A549 (cell line): ENCODE data around the gene SNRPA1. TPM values are rescaled to one million over a fixed set of nuclear protein-coding genes. Genes with fewer than 3 reads are reported as not detected.
"Not testable (repeated sequence)": the region's sequence is repeated elsewhere in the genome, so short reads cannot be mapped to it uniquely, and the experiment has no call there.

Source experiments
- ATAC-seq, 2 experiments: fragments of 200-7000 bp in 1 of 2; fragments of >200 bp in 1 of 2; cut with Nextera tagmentation in 1 of 2; cut with Tn5 transposase in 1 of 2; 3 replicates each; pipeline versions ENCODE4 v1.8.0 to v1.9.1; 2018 to 2020; ENCODE audit warnings: mild to moderate bottlenecking in 1 of 2, moderate library complexity in 1 of 2
- CTCF ChIA-PET: fragments of 300-600 bp; sonication (Branson Sonifier 250); formaldehyde crosslinking; extraction: SDS; loops from one replicate; lab custom pipeline; 2021; ENCODE audit warnings: antibody characterized with exemption, inconsistent platforms; lab: Yijun Ruan, JAX
- POLR2A ChIA-PET: fragments of 350-600 bp; formaldehyde crosslinking; extraction: SDS; loops from one replicate; lab custom pipeline; 2021; ENCODE audit warnings: antibody characterized with exemption, inconsistent platforms; lab: Yijun Ruan, JAX
- DNase-seq, 2 experiments: peaks; one replicate each; pipeline versions ENCODE4 v3.0.0 to v3.0.0-alpha.2; 2011 to 2016; ENCODE audit warnings: low read depth in 1 of 2, low spot score in 1 of 2
- FAIRE-seq: peaks from 2 replicates; lab custom pipeline; 2011; peaks lifted over from hg19 to GRCh38; lab: Jason Lieb, UNC
- H3K27ac ChIP-seq, 2 experiments: fragments of >200 bp; sonication (Bioruptor Twin); formaldehyde crosslinking; 3 replicates each; pipeline ENCODE4 v1.5.1; 2016 to 2017
- H3K4me1 ChIP-seq: fragments of >200 bp; sonication (Bioruptor Twin); formaldehyde crosslinking; 3 replicates; pipeline ENCODE4 v1.6.1; 2016
- H3K4me2 ChIP-seq: fragments of >200 bp; sonication (Bioruptor Twin); formaldehyde crosslinking; 3 replicates; pipeline ENCODE4 v1.6.1; 2016
- H3K4me3 ChIP-seq: fragments of >200 bp; sonication (Bioruptor Twin); formaldehyde crosslinking; 3 replicates; pipeline ENCODE4 v1.5.1; 2016
- H3K9me3 ChIP-seq: fragments of >200 bp; sonication (Bioruptor Twin); formaldehyde crosslinking; 3 replicates; pipeline ENCODE4 v1.6.1; 2016
- BHLHE40 ChIP-seq: IDR thresholded peaks from 2 replicates; pipeline ENCODE4 v1.6.1; 2012; ENCODE audit warnings: low read depth, low read length, inconsistent platforms
- CBX2 ChIP-seq: fragments of 200-600 bp; sonication (generic); IDR thresholded peaks from 2 replicates; pipeline ENCODE4 v1.6.1; 2016; ENCODE audit warnings: low read depth, mild to moderate bottlenecking, borderline replicate concordance
- CEBPB ChIP-seq, 2 experiments: fragments of >200 bp in 1 of 2; sonication (Bioruptor Twin) in 1 of 2; formaldehyde crosslinking in 1 of 2; IDR thresholded peaks; 2 replicates each; pipeline ENCODE4 v1.6.1; 2012 to 2016
- CHD4 ChIP-seq: fragments of 200-600 bp; sonication (generic); IDR thresholded peaks from 2 replicates; pipeline ENCODE4 v1.6.1; 2016; ENCODE audit warnings: antibody characterized with exemption, mild to moderate bottlenecking, borderline replicate concordance
- ESRRA ChIP-seq: fragments of 150-350 bp; IDR thresholded peaks from 2 replicates; pipeline ENCODE4 v1.6.1; 2014; ENCODE audit warnings: mild to moderate bottlenecking, low read length, borderline replicate concordance
- FOSL2 ChIP-seq, 2 experiments: fragments of 450-650 bp in 1 of 2; fragments of >200 bp in 1 of 2; sonication (Bioruptor Twin) in 1 of 2; formaldehyde crosslinking; IDR thresholded peaks; 2 replicates each; pipeline versions ENCODE4 v1.5.0 to v1.6.1; 2016 to 2020; ENCODE audit warnings: mild to moderate bottlenecking in 1 of 2, moderate library complexity in 1 of 2
- GATA3 ChIP-seq: IDR thresholded peaks from 2 replicates; pipeline ENCODE4 v1.6.1; 2012; ENCODE audit warnings: borderline replicate concordance
- HEYL ChIP-seq: fragments of 250-450 bp; sonication (Bioruptor Pico); IDR thresholded peaks from 2 replicates; pipeline ENCODE4 v1.8.0; 2021; ENCODE audit warnings: mild to moderate bottlenecking, moderate library complexity
- HOXA7 ChIP-seq: fragments of 250-450 bp; sonication (Bioruptor Pico); IDR thresholded peaks from 2 replicates; pipeline ENCODE4 v1.5.0; 2020; ENCODE audit warnings: mild to moderate bottlenecking, moderate library complexity
- HOXB5 ChIP-seq: fragments of 250-450 bp; sonication (Bioruptor Pico); IDR thresholded peaks from 2 replicates; pipeline ENCODE4 v1.5.0; 2020; ENCODE audit warnings: mild to moderate bottlenecking, moderate library complexity
- KDM5A ChIP-seq: fragments of 200-600 bp; sonication (generic); IDR thresholded peaks from 2 replicates; pipeline ENCODE4 v1.6.1; 2016; ENCODE audit warnings: antibody characterized with exemption, mild to moderate bottlenecking
- MAFK ChIP-seq: fragments of 450-650 bp; IDR thresholded peaks from 2 replicates; pipeline ENCODE4 v1.6.1; 2014; ENCODE audit not compliant: partially characterized antibody
- MAZ ChIP-seq: fragments of 150-350 bp; IDR thresholded peaks from 2 replicates; pipeline ENCODE4 v1.6.1; 2014; ENCODE audit warnings: antibody characterized with exemption, low read depth, low read length, borderline replicate concordance
- NFE2L2 ChIP-seq: fragments of 150-350 bp; conservative IDR thresholded peaks from 2 replicates; pipeline ENCODE4 v1.6.1; 2014; ENCODE audit warnings: low read length
- RAD21 ChIP-seq, 2 experiments: fragments of >200 bp in 1 of 2; sonication (Bioruptor Twin) in 1 of 2; formaldehyde crosslinking in 1 of 2; IDR thresholded peaks in 1 of 2; conservative IDR thresholded peaks in 1 of 2; 2 replicates in 1 of 2; 3 replicates in 1 of 2; pipeline ENCODE4 v1.6.1; 2012 to 2018; ENCODE audit warnings: inconsistent platforms in 1 of 2
- SMC3 ChIP-seq: fragments of >200 bp; sonication (Bioruptor Twin); formaldehyde crosslinking; IDR thresholded peaks from 3 replicates; pipeline ENCODE4 v1.6.1; 2018; ENCODE audit warnings: inconsistent platforms
- TP53 ChIP-seq: fragments of 250-450 bp; sonication (Bioruptor Pico); IDR thresholded peaks from 2 replicates; pipeline ENCODE4 v1.5.0; 2021; ENCODE audit warnings: mild to moderate bottlenecking, moderate library complexity
- ZFP36 ChIP-seq: fragments of 450-650 bp; IDR thresholded peaks from 2 replicates; pipeline ENCODE4 v1.6.1; 2014; ENCODE audit warnings: borderline replicate concordance; ENCODE audit not compliant: partially characterized antibody
- ZNF302 ChIP-seq: fragments of 250-450 bp; sonication (Bioruptor Pico); IDR thresholded peaks from 2 replicates; pipeline ENCODE4 v1.9.0; 2021; ENCODE audit warnings: inconsistent platforms, mild to moderate bottlenecking, moderate library complexity
- WGBS: methylation state at CpG from one replicate; pipeline ENCODE4 v1.1.6; 2017; ENCODE audit errors: missing lambda C conversion rate; 5-methylcytosine and 5-hydroxymethylcytosine counted together
- polyA plus RNA-seq, 4 experiments: library from polyadenylated mRNA; depleted of rRNA in 3 of 4; stranded (reverse); fragments of >200 nt; fragmentation: RNase III in 1 of 4; extraction: RNeasy Plus Mini Kit Qiagen cat#74134 plus additional on column Dnase treatment in 1 of 4; gene quantifications; 2 replicates in 3 of 4; 3 replicates in 1 of 4; pipeline ENCODE4 v1.2.3, GENCODE V29; 2011 to 2017
- TF ChIP-seq, protein P1 (sequence below): fragments of >200 bp; sonication (Bioruptor Twin); formaldehyde crosslinking; IDR thresholded peaks from 3 replicates; pipeline ENCODE4 v1.5.1; 2016
- TF ChIP-seq, protein P2 (sequence below): IDR thresholded peaks from 2 replicates; pipeline ENCODE4 v1.6.1; 2012
- TF ChIP-seq, protein P3 (sequence below): fragments of 250-450 bp; sonication (Bioruptor Pico); IDR thresholded peaks from 2 replicates; pipeline ENCODE4 v1.5.0; 2020; ENCODE audit warnings: low read depth, mild to moderate bottlenecking, moderate library complexity

SNRPA1 gene
- polyA plus RNA-seq, 2 of the 4 experiments (the other 2 are of a cell fraction), result 140 to 177 TPM

DNA sequence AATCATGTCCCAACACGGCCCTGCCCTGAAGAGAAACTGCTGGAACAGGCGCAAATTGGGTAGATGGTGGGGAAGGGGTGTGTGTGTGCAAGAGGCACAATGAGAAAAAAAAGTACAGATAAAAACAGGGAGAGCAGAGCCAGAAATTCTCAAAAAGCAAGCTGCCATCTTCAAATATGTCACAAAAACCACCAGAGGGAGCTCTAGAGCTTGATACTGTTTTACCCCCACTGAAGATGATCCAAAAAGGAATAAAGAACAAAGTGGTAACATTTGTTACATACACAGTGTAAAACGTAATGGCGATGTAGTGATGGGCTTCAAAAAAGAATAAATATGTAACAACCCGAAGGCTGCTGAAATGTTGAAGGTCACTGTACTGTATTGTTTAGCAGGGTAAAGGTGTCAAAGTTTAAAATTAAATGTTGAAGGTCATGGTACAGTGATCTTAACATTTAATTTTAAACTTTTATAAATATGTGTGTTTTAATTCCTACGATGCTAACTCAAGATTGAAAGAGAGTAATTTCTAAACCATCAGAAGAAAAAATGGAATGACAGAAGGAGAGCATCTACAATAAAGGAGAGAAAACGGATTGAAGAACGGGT, 6.0 kb downstream of the SNRPA1 start:
- no peak overlapping the region for H3K4me3 ChIP-seq
- POLR2A ChIA-PET, result interaction anchor here (0.8 to 1.6 kb wide), 3 partner anchors 11 to 435 kb away, joined by 3 to 4 read pairs (median 3); partner anchors contain the start of gene TARS3
- H3K4me2 ChIP-seq, result no peak overlapping the region
- peak; percentile 93 for FAIRE-seq
- no peak overlapping the region for H3K27ac ChIP-seq
- CTCF ChIA-PET, result interaction anchor here (0.6 to 17.4 kb wide), 30 partner anchors 8 to 398 kb away, joined by 3 to 251 read pairs (median 4); partner anchors contain the start of gene TM2D3
- DNase-seq, result peak; percentile 73 to 85
- TF ChIP-seq SMC3, result peak; percentile 63
- TF ChIP-seq KDM5A, result no peak
- TF ChIP-seq MAFK, result no peak
- TF ChIP-seq, protein P1, sequence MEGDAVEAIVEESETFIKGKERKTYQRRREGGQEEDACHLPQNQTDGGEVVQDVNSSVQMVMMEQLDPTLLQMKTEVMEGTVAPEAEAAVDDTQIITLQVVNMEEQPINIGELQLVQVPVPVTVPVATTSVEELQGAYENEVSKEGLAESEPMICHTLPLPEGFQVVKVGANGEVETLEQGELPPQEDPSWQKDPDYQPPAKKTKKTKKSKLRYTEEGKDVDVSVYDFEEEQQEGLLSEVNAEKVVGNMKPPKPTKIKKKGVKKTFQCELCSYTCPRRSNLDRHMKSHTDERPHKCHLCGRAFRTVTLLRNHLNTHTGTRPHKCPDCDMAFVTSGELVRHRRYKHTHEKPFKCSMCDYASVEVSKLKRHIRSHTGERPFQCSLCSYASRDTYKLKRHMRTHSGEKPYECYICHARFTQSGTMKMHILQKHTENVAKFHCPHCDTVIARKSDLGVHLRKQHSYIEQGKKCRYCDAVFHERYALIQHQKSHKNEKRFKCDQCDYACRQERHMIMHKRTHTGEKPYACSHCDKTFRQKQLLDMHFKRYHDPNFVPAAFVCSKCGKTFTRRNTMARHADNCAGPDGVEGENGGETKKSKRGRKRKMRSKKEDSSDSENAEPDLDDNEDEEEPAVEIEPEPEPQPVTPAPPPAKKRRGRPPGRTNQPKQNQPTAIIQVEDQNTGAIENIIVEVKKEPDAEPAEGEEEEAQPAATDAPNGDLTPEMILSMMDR, result peak; percentile 89
- TF ChIP-seq, protein P2, sequence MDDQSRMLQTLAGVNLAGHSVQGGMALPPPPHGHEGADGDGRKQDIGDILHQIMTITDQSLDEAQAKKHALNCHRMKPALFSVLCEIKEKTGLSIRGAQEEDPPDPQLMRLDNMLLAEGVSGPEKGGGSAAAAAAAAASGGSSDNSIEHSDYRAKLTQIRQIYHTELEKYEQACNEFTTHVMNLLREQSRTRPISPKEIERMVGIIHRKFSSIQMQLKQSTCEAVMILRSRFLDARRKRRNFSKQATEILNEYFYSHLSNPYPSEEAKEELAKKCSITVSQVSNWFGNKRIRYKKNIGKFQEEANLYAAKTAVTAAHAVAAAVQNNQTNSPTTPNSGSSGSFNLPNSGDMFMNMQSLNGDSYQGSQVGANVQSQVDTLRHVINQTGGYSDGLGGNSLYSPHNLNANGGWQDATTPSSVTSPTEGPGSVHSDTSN, result no peak
- no peak for TF ChIP-seq MAZ
- no peak for TF ChIP-seq CHD4
- TF ChIP-seq RAD21 (conservative IDR thresholded peaks at IDR 0.05 in 1 of 2, IDR thresholded peaks at IDR 0.05 in 1 of 2), result peak; percentile 47 to 54
- TF ChIP-seq NFE2L2, result no peak
- no peak for TF ChIP-seq ZNF302 (CRISPR knock-in tag)
- no peak for TF ChIP-seq CEBPB (IDR thresholded peaks at IDR 0.05)
- TF ChIP-seq BHLHE40, result no peak
- TF ChIP-seq FOSL2 (IDR thresholded peaks at IDR 0.05), result no peak
- TF ChIP-seq FOSL2 (CRISPR knock-in tag; IDR thresholded peaks at IDR 0.05), result no peak
- 0 out of 2 replicates have a peak, but pooled peaks have one; percentile 20 for TF ChIP-seq TP53 (CRISPR knock-in tag)
- TF ChIP-seq HOXB5 (CRISPR knock-in tag), result no peak
- TF ChIP-seq ESRRA, result no peak
- TF ChIP-seq HOXA7, result no peak
- TF ChIP-seq, protein P3, sequence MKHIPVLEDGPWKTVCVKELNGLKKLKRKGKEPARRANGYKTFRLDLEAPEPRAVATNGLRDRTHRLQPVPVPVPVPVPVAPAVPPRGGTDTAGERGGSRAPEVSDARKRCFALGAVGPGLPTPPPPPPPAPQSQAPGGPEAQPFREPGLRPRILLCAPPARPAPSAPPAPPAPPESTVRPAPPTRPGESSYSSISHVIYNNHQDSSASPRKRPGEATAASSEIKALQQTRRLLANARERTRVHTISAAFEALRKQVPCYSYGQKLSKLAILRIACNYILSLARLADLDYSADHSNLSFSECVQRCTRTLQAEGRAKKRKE, result no peak
- TF ChIP-seq GATA3, result no peak
- no peak for TF ChIP-seq CBX2
- TF ChIP-seq ZFP36, result no peak
- TF ChIP-seq HEYL (CRISPR knock-in tag), result no peak
- WGBS, result 44% methylated on average over 8 of the region's 8 CpGs
- peak; percentile 73 to 78; a peak in 4 of 6 replicates for ATAC-seq
- H3K9me3 ChIP-seq, result no peaks in the 10 kb centered on the region
- peaks cover 19% of the 10 kb centered on the region for H3K4me1 ChIP-seq

DNA sequence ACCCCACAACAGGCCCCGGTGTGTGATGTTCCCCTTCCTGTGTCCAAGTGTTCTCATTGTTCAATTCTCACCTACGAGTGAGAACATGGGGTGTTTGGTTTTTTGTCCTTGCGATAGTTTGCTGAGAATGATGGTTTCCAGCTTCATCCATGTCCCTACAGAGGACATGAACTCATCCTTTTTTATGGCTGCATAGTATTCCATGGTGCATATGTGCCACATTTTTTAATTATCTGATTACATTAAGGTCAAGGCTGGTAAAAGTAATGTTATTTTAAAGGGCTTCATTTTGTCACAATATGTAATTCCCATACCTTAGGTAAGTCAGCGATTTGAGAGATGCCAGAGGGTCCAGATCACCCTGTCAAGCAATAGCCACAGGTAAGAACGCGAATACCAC, 7.7 kb downstream of the SNRPA1 start:
- ATAC-seq, H3K4me2 ChIP-seq, H3K9me3 ChIP-seq, FAIRE-seq, DNase-seq, H3K27ac ChIP-seq, POLR2A ChIA-PET, H3K4me3 ChIP-seq, H3K4me1 ChIP-seq: not testable (repeated sequence)
- CTCF ChIA-PET, result interaction anchor here (0.9 to 17.4 kb wide), 6 partner anchors 9 to 364 kb away, joined by 5 to 251 read pairs (median 20); partner anchors contain the start of gene TM2D3
- WGBS, result 91% methylated on average over 6 of the region's 6 CpGs
